Activated CD4-positive, alpha-beta T cell treated with anti-CD3 and anti-CD28 coated beads, Interleukin-10, Interleukin-2, amounts not matched to agents 100 ng/mL and 50 ng/mL, durations not matched to agents 16 hours and 8 hours (primary cell): ENCODE results near the gene ZNF414.
"Not testable (repeated sequence)": the region's sequence is repeated elsewhere in the genome, so short reads cannot be mapped to it uniquely, and the experiment has no call there.

ENCODE experiments used
- DNase-seq: peaks from one replicate; pipeline ENCODE4 v3.0.0-alpha.2; 2020

Gene ZNF414

GRCh38 chr19:8513687-8514504 is at the start of gene ZNF414:
Gene ZNF414 (minus strand): TSS chr19:8514167. CDS start chr19:8514046, 121 bp downstream.
- peak; percentile 96 for DNase-seq

- DNase-seq, result no peak
Observed at GRCh38 chr19:8561075-8561764, 47.3 kb upstream of the ZNF414 start.

- DNase-seq, result no peak
Observed at GRCh38 chr19:8558325-8558724, 44.4 kb upstream of the ZNF414 start.

- no peak for DNase-seq
Observed at GRCh38 chr19:8557642-8558238, 43.8 kb upstream of the ZNF414 start.

- DNase-seq, result not testable (repeated sequence)
Observed at GRCh38 chr19:8553729-8554128, 39.8 kb upstream of the ZNF414 start.

- peak; percentile 32 for DNase-seq
Observed at GRCh38 chr19:8552810-8553209, 38.8 kb upstream of the ZNF414 start.

GRCh38 chr19:8550070-8550469 is 36.1 kb upstream of the ZNF414 start:
- no peak for DNase-seq

GRCh38 chr19:8545743-8546142 is 31.8 kb upstream of the ZNF414 start:
- DNase-seq, result no peak

- DNase-seq, result no peak
Observed at GRCh38 chr19:8544168-8544567, 30.2 kb upstream of the ZNF414 start.

GRCh38 chr19:8539621-8540149 is 25.7 kb upstream of the ZNF414 start:
- DNase-seq, result no peak

- DNase-seq, result no peak
Observed at GRCh38 chr19:8537099-8537498, 23.1 kb upstream of the ZNF414 start.

GRCh38 chr19:8536282-8536681 is 22.3 kb upstream of the ZNF414 start:
- DNase-seq, result no peak

- DNase-seq, result no peak
Observed at GRCh38 chr19:8532225-8532624, 18.3 kb upstream of the ZNF414 start.

- no peak for DNase-seq
Observed at GRCh38 chr19:8531470-8531869, 17.5 kb upstream of the ZNF414 start.

GRCh38 chr19:8530061-8530679 is 16.2 kb upstream of the ZNF414 start:
- DNase-seq, result no peak

- no peak for DNase-seq
Observed at GRCh38 chr19:8529369-8530006, 15.5 kb upstream of the ZNF414 start.

- DNase-seq, result no peak
Observed at GRCh38 chr19:8528500-8528899, 14.5 kb upstream of the ZNF414 start.

GRCh38 chr19:8526345-8527091 is 12.6 kb upstream of the ZNF414 start:
- DNase-seq, result no peak

- DNase-seq, result no peak
Observed at GRCh38 chr19:8525401-8525684, 11.4 kb upstream of the ZNF414 start.

GRCh38 chr19:8519388-8519787 is 5.4 kb upstream of the ZNF414 start:
- DNase-seq, result no peak

- DNase-seq, result no peak
Observed at GRCh38 chr19:8518536-8518935, 4.6 kb upstream of the ZNF414 start.
